NCI-H524 (cell line): Measurements from ENCODE around the gene DUSP22.
"Not testable (repeated sequence)": the region's sequence is repeated elsewhere in the genome, so short reads cannot be mapped to it uniquely, and the experiment has no call there.

Experiments used
- DNase-seq, 2 experiments: peaks; one replicate each; lab custom pipeline; 2025; lab: John Stamatoyannopoulos, UW

DUSP22 gene

GRCh38 chr6:323730-324088 lies 31.4 kb downstream of the DUSP22 start:
- no peak for DNase-seq

GRCh38 chr6:324116-324728 lies 31.9 kb downstream of the DUSP22 start:
- DNase-seq = no peak

GRCh38 chr6:324729-325125 lies 32.4 kb downstream of the DUSP22 start:
- DNase-seq = no peak

GRCh38 chr6:325161-325860 lies 33.0 kb downstream of the DUSP22 start:
- not testable (repeated sequence) for DNase-seq

GRCh38 chr6:326066-326465 lies 33.8 kb downstream of the DUSP22 start:
- DNase-seq = not testable (repeated sequence)

GRCh38 chr6:326896-327537 lies 34.7 kb downstream of the DUSP22 start:
- no peak for DNase-seq

- no peak for DNase-seq
Observed at GRCh38 chr6:327538-328116, 35.3 kb downstream of the DUSP22 start.

GRCh38 chr6:328136-328670 lies 35.9 kb downstream of the DUSP22 start:
- DNase-seq = no peak

GRCh38 chr6:328924-329323 lies 36.6 kb downstream of the DUSP22 start:
- DNase-seq = no peak

- DNase-seq = no peak
Observed at GRCh38 chr6:329888-330691, 37.8 kb downstream of the DUSP22 start.

GRCh38 chr6:330948-331347 lies 38.7 kb downstream of the DUSP22 start:
- DNase-seq = no peak

- DNase-seq = no peak
Observed at GRCh38 chr6:331622-332521, 39.6 kb downstream of the DUSP22 start.

- DNase-seq = no peak
Observed at GRCh38 chr6:332671-333070, 40.4 kb downstream of the DUSP22 start.

- DNase-seq = no peak
Observed at GRCh38 chr6:333379-334002, 41.2 kb downstream of the DUSP22 start.

GRCh38 chr6:334536-335510 lies 42.5 kb downstream of the DUSP22 start:
- no peak for DNase-seq

- DNase-seq = no peak
Observed at GRCh38 chr6:335572-335971, 43.3 kb downstream of the DUSP22 start.

- DNase-seq = no peak
Observed at GRCh38 chr6:336159-337114, 44.1 kb downstream of the DUSP22 start.

- DNase-seq = no peak
Observed at GRCh38 chr6:337805-338368, 45.6 kb downstream of the DUSP22 start.
